GM13977 (cell line): Measurements from ENCODE around the gene ABCA2.

Source experiments
- DNase-seq: peaks from one replicate; pipeline ENCODE4 v3.0.0; 2012; ENCODE audit warnings: low spot score
- CTCF ChIP-seq: IDR thresholded peaks from 2 replicates; pipeline ENCODE4 v1.5.1; 2012; ENCODE audit warnings: mild to moderate bottlenecking, control low read depth; ENCODE audit not compliant: insufficient read depth; ENCODE audit errors: extremely low read depth, missing control alignments
- in situ Hi-C: fragments of 300-500 bp; cut with MboI; formaldehyde crosslinking; loops from one replicate; pipeline ENCODE4 v1.12.0; 2022; ENCODE audit warnings: low sequenced_read_pairs, low pct_unique_long_range_greater_than_20kb, mixed read lengths, inconsistent platforms; ENCODE audit not compliant: unreplicated experiment

Gene ABCA2

GRCh38 chr9:136969774-136970173, 58.3 kb downstream of the ABCA2 start:
- in situ Hi-C loops, result no loop called here
- TF ChIP-seq CTCF, result no peak

DNA sequence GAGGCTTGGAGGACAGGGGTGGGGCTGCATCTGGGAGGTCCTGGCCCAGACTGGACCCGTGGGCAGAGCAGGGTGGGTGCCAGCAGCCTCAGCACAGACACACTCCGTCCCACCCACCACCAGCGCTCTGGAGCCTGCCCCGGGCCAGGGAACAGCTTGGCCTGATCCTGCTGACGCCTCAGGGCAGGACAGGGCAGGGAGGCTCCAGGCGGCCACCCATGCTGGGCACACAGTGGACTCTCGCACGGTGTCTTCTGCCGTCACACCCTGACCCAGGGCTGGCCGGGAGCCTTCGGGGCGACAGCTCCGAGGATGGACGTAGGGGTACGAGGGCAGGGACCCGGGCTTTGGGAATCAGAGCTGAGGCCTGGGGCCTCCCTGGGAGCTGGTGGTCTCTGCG, 58.9 kb downstream of the ABCA2 start:
- in situ Hi-C loops, result no loop called here
- no peak for TF ChIP-seq CTCF

More at GRCh38 chr9:136969774-136970173, 58.3 kb downstream of the ABCA2 start:
- DNase-seq, result no peak

GRCh38 chr9:136968333-136969127, 59.5 kb downstream of the ABCA2 start:
- no peak for DNase-seq
- in situ Hi-C loops, result no loop called here
- TF ChIP-seq CTCF, result no peak

More for the DNA sequence above, 58.9 kb downstream of the ABCA2 start:
- DNase-seq, result no peak

- TF ChIP-seq CTCF, result no peak
- DNase-seq, result no peak
- in situ Hi-C loops, result no loop called here
Measured at GRCh38 chr9:136965771-136966484, 62.1 kb downstream of the ABCA2 start.

GRCh38 chr9:136964833-136965422, 63.1 kb downstream of the ABCA2 start:
- DNase-seq, result no peak
- in situ Hi-C loops, result no loop called here
- TF ChIP-seq CTCF, result no peak

DNA sequence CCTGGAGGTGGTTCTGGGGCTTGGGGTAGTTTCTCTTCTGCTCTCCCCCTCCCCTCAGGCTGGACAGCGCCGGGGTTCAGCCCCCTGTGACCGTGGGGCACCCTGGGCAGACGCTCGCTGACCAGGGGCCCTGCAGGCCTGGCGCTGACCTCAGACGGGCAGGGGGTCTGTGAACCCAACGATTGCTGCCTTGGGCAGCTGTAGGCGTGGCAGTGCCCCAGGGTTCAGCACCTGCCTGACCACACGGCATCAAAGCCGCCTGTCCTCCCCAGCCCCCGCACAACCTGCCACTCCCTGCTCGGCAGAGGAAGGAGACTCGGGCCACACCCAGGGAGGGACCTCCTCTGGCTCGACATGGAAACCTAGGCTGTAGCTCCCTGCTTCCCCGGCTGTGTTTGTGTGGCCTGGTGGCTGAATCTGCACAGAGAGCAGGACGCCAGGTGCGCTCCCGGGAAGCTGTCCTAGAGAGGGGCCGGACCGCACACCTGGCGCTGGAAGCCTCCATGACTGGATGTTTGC, 63.8 kb downstream of the ABCA2 start:
- in situ Hi-C loops, result no loop called here
- no peak for DNase-seq
- no peak for TF ChIP-seq CTCF
